Epithelial cell of esophagus (primary cell): ENCODE data around the gene SFMBT1.

Experiments used
- DNase-seq: peaks from one replicate; pipeline ENCODE4 v3.0.0; 2010; ENCODE audit warnings: low read depth
- H3K4me3 ChIP-seq: 2 replicates; pipeline ENCODE4 v1.5.1; 2011; ENCODE audit warnings: mild to moderate bottlenecking, low read length, control low read depth
- CTCF ChIP-seq: IDR thresholded peaks from 2 replicates; pipeline ENCODE4 v1.5.1; 2011; ENCODE audit warnings: low read depth, mild to moderate bottlenecking, low read length, control low read depth, inconsistent platforms; ENCODE audit not compliant: insufficient read depth; ENCODE audit errors: missing control alignments

Gene SFMBT1

GRCh38 chr3:52866427-52866826, 179.4 kb downstream of the SFMBT1 start:
- no peak for TF ChIP-seq CTCF
- no peak for DNase-seq
- H3K4me3 ChIP-seq, result no peak overlapping the region

- DNase-seq, result no peak
- H3K4me3 ChIP-seq, result no peak overlapping the region
- no peak for TF ChIP-seq CTCF
Measured at GRCh38 chr3:52865994-52866393, 179.9 kb downstream of the SFMBT1 start.

- H3K4me3 ChIP-seq, result no peak overlapping the region
- no peak for DNase-seq
- TF ChIP-seq CTCF, result no peak
Measured at GRCh38 chr3:52860424-52860768, 185.5 kb downstream of the SFMBT1 start.

GRCh38 chr3:52859686-52860423, 186.0 kb downstream of the SFMBT1 start:
- no peak for DNase-seq
- no peak overlapping the region for H3K4me3 ChIP-seq
- no peak for TF ChIP-seq CTCF

- H3K4me3 ChIP-seq, result no peak overlapping the region
- DNase-seq, result no peak
- TF ChIP-seq CTCF, result no peak
Measured at GRCh38 chr3:52857864-52858263, 188.0 kb downstream of the SFMBT1 start.

- DNase-seq, result no peak
- no peak overlapping the region for H3K4me3 ChIP-seq
- no peak for TF ChIP-seq CTCF
Measured at GRCh38 chr3:52857133-52857532, 188.7 kb downstream of the SFMBT1 start.

GRCh38 chr3:52856666-52857065, 189.2 kb downstream of the SFMBT1 start:
- no peak for DNase-seq
- H3K4me3 ChIP-seq, result no peak overlapping the region
- no peak for TF ChIP-seq CTCF
